ENCODE measurements around the gene C1QA.
A peak's percentile ranks its signal among the peaks of the same experiment; 100 is the strongest.

DNA sequence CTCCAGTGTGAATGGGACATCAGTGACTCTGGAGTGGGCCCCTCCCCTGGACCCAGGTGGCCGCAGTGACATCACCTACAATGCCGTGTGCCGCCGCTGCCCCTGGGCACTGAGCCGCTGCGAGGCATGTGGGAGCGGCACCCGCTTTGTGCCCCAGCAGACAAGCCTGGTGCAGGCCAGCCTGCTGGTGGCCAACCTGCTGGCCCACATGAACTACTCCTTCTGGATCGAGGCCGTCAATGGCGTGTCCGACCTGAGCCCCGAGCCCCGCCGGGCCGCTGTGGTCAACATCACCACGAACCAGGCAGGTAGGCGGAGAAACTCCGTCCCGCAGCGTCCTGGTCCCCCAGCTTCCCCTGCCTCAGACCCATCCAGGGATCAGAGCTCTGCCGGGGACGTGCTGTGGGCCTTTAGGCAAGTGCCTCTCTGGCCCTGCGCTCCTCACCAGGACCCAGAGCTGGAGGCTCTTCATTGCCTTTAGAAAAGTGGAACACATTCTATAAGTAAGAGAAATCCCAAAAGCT, 47.5 kb upstream of the C1QA start:
- TF ChIP-seq POLR2AphosphoS5 (IDR thresholded peaks at IDR 0.05; ENCODE audit: borderline replicate concordance, low read depth, low read length) (no peak), EZH2 (IDR thresholded peaks at IDR 0.05) (peak; percentile 44)
